GM18909 (cell line): ENCODE measurements around the gene SETDB2.
A peak's percentile ranks its signal among the peaks of the same experiment; 100 is the strongest.
"Not testable (repeated sequence)": the region's sequence is repeated elsewhere in the genome, so short reads cannot be mapped to it uniquely, and the experiment has no call there.

Experiments
- ATAC-seq: cut with Tn5 transposase; IDR thresholded peaks from one replicate; pipeline ENCODE4 v1.9.1; 2021; ENCODE audit warnings: mild to moderate bottlenecking; ENCODE audit not compliant: unreplicated experiment, poor library complexity

SETDB2 gene

GRCh38 chr13:49464085-49464484 is 20.0 kb downstream of the SETDB2 start:
- no peak for ATAC-seq

GRCh38 chr13:49464621-49465325 is 20.7 kb downstream of the SETDB2 start:
- ATAC-seq: no peak

- no peak for ATAC-seq
Measured at GRCh38 chr13:49466292-49466838, 22.3 kb downstream of the SETDB2 start.

GRCh38 chr13:49472186-49472585 is 28.1 kb downstream of the SETDB2 start:
- ATAC-seq: no peak

- ATAC-seq: no peak
Measured at GRCh38 chr13:49476529-49476928, 32.5 kb downstream of the SETDB2 start.

- ATAC-seq: no peak
Measured at GRCh38 chr13:49481788-49482187, 37.7 kb downstream of the SETDB2 start.

GRCh38 chr13:49488563-49488962 is 44.5 kb downstream of the SETDB2 start:
- no peak for ATAC-seq

GRCh38 chr13:49494645-49495044 is 50.6 kb downstream of the SETDB2 start:
- ATAC-seq: no peak

GRCh38 chr13:49495783-49496762 is 52.0 kb downstream of the SETDB2 start, which contains the start of gene PHF11:
PHF11 (plus strand) TSS chr13:49495953; CDS start chr13:49496002, 49 bp downstream.
- ATAC-seq: peak; percentile 86

- ATAC-seq: not testable (repeated sequence)
Measured at GRCh38 chr13:49496837-49497236, 52.8 kb downstream of the SETDB2 start.

- ATAC-seq: no peak
Measured at GRCh38 chr13:49497272-49497671, 53.2 kb downstream of the SETDB2 start.

- ATAC-seq: no peak
Measured at GRCh38 chr13:49498206-49498605, 54.1 kb downstream of the SETDB2 start.

GRCh38 chr13:49499889-49500660 is 56.0 kb downstream of the SETDB2 start:
- ATAC-seq: no peak

- no peak for ATAC-seq
Measured at GRCh38 chr13:49502954-49503353, 58.9 kb downstream of the SETDB2 start.

GRCh38 chr13:49503951-49504350 is 59.9 kb downstream of the SETDB2 start:
- no peak for ATAC-seq

- no peak for ATAC-seq
Measured at GRCh38 chr13:49512578-49512977, 68.5 kb downstream of the SETDB2 start.

- ATAC-seq: no peak
Measured at GRCh38 chr13:49516467-49516866, 72.4 kb downstream of the SETDB2 start.

GRCh38 chr13:49517461-49517860 is 73.4 kb downstream of the SETDB2 start:
- no peak for ATAC-seq

- ATAC-seq: no peak
Measured at GRCh38 chr13:49521224-49521623, 77.2 kb downstream of the SETDB2 start.
